ENCODE results near the gene GPR148.

Gene GPR148

GRCh38 chr2:130756874-130757668, 28.2 kb downstream of the GPR148 start:
- TF ChIP-seq CTCF (IDR thresholded peaks at IDR 0.05; ENCODE audit: low read depth, low read length): no peak
- H3K4me3 ChIP-seq (ENCODE audit: low read depth, low read length): peak overlapping the region; percentile 43
- peaks cover 14% of the 10 kb centered on the region for H3K27me3 ChIP-seq
- no peak for DNase-seq
- H3K4me1 ChIP-seq: no peaks in the 10 kb centered on the region
- H3K9me3 ChIP-seq: no peaks in the 10 kb centered on the region
- no peaks in the 10 kb centered on the region for H3K36me3 ChIP-seq

GRCh38 chr2:130759906-130760753, 31.3 kb downstream of the GPR148 start:
- Histone ChIP-seq H3K9me3 (no peaks in the 10 kb centered on the region), H3K4me3 (ENCODE audit: low read depth, low read length) (no peak overlapping the region), H3K27me3 (peaks cover 12% of the 10 kb centered on the region), H3K4me1 (no peaks in the 10 kb centered on the region), H3K36me3 (no peaks in the 10 kb centered on the region)
- DNase-seq: no peak
- no peak for TF ChIP-seq CTCF (IDR thresholded peaks at IDR 0.05; ENCODE audit: low read depth, low read length)

- Histone ChIP-seq H3K4me1 (no peaks in the 10 kb centered on the region), H3K27me3 (peaks cover 5% of the 10 kb centered on the region), H3K4me3 (ENCODE audit: low read depth, low read length) (no peak overlapping the region), H3K36me3 (no peaks in the 10 kb centered on the region), H3K9me3 (no peaks in the 10 kb centered on the region)
- no peak for TF ChIP-seq CTCF (IDR thresholded peaks at IDR 0.05; ENCODE audit: low read depth, low read length)
- DNase-seq: no peak
Observed at GRCh38 chr2:130760754-130761751, 32.2 kb downstream of the GPR148 start.

GRCh38 chr2:130762031-130762909, 33.4 kb downstream of the GPR148 start:
- no peak for DNase-seq
- Histone ChIP-seq H3K9me3 (no peaks in the 10 kb centered on the region), H3K36me3 (no peaks in the 10 kb centered on the region), H3K4me3 (ENCODE audit: low read depth, low read length) (no peak overlapping the region), H3K4me1 (no peaks in the 10 kb centered on the region), H3K27me3 (no peaks in the 10 kb centered on the region)
- no peak for TF ChIP-seq CTCF (IDR thresholded peaks at IDR 0.05; ENCODE audit: low read depth, low read length)

GRCh38 chr2:130762910-130763385, 34.1 kb downstream of the GPR148 start:
- H3K4me1 ChIP-seq: no peaks in the 10 kb centered on the region
- H3K27me3 ChIP-seq: no peaks in the 10 kb centered on the region
- no peak overlapping the region for H3K4me3 ChIP-seq (ENCODE audit: low read depth, low read length)
- TF ChIP-seq CTCF (IDR thresholded peaks at IDR 0.05; ENCODE audit: low read depth, low read length): no peak
- DNase-seq: no peak
- no peaks in the 10 kb centered on the region for H3K9me3 ChIP-seq
- no peaks in the 10 kb centered on the region for H3K36me3 ChIP-seq
